GM12801 (cell line): ENCODE data around the gene PEX14.

Experiments used
- TF ChIP-seq, protein P1 (sequence below): IDR thresholded peaks from one replicate; pipeline ENCODE4 v1.5.1; 2011; ENCODE audit warnings: control low read depth; ENCODE audit not compliant: insufficient read length; ENCODE audit errors: extremely low read depth

The PEX14 gene

DNA sequence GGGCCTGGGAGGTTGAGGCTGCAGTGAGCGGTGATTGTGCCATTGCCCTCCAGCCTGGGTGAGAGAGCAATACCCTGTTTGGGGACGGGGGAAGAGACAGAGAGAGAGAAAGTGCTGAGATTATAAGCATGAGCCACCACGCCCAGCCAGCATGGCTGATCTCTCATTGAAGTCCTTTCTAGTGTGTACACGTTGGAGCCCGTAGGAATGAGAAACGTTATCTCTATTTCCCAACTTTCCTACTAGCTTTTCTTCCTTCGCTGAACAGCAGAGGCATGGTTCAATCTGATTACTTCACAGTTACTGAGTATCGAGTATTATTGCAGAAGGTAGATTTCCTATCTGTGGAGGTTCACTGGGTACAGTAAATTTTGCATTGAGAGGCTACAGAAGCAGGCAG lies 4.5 kb downstream of the PEX14 start:
- TF ChIP-seq, protein P1, sequence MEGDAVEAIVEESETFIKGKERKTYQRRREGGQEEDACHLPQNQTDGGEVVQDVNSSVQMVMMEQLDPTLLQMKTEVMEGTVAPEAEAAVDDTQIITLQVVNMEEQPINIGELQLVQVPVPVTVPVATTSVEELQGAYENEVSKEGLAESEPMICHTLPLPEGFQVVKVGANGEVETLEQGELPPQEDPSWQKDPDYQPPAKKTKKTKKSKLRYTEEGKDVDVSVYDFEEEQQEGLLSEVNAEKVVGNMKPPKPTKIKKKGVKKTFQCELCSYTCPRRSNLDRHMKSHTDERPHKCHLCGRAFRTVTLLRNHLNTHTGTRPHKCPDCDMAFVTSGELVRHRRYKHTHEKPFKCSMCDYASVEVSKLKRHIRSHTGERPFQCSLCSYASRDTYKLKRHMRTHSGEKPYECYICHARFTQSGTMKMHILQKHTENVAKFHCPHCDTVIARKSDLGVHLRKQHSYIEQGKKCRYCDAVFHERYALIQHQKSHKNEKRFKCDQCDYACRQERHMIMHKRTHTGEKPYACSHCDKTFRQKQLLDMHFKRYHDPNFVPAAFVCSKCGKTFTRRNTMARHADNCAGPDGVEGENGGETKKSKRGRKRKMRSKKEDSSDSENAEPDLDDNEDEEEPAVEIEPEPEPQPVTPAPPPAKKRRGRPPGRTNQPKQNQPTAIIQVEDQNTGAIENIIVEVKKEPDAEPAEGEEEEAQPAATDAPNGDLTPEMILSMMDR, result no peak

DNA sequence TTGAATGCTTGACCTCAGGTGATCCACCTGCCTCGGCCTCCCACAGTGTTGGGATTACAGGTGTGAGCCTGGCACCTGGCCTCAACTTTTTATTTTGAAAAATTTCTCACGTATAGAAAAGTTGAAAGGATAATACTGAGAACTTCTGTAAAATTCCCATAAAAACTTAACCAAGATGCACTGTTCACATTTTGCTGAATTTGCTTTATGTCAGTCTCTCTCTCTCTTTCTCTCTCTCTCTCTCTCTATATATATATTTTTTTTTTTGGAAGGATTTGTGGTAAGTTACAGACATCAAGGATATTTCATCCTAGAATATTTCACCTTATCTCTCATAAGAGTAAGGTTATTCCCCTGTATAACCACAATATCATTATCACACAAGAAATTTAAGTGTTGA lies 5.9 kb downstream of the PEX14 start:
- TF ChIP-seq, protein P1, result no peak

DNA sequence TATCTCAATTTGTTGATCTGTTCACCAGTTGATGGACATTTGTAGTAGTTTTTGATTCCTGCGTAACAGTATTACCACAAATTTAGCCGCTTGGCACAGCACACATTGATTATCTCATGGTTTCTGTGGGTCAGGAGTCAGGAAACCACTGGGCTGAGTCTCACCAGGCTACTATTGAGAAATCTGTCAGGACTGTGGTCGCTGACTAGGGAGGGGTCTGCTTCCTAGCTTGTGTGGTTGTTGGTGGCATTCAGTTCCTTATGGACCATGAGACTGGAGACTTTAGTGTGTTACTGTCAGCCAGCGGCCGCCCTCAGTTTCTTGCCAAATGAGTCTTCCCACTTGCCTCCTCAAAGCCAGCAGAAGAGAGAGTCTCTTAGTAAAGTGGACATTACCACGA lies 9.8 kb downstream of the PEX14 start:
- TF ChIP-seq, protein P1, result no peak

DNA sequence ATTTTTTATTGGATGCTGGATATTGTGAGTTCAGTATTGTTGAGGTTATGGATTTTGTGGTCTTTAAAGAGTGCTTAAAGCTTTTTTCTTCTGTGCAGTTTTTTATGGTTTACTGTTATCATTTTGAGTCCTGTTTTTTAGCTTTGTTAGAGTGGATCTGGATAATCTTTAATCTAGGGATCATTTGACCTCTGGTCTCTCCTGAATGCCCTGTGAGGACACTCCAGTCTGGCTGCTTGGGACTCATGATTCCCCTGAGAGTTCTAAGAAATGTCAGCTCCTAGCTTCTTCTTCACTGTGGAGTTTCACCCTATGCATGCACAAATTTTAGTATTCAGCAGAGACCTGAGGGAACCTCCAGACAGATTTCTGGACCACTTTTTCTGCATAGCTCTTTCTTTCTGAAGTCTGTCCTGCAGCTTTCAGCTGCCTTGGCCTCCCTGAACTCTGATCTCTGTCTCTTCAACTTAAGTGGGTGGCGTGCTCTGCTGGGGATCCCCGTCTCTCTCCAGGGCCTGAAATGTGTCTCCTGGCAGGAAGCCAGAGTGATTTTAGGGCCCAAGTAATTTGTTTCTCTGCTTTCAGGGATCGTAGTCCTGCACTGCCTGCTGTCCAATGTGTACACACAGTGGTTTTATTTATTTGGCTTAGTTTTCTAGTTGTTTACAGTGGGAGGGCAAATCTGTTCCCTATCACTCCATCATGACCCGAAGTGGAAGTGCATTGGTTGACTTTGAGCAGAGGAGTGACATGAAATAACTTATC lies 14.7 kb downstream of the PEX14 start:
- TF ChIP-seq, protein P1, result no peak

DNA sequence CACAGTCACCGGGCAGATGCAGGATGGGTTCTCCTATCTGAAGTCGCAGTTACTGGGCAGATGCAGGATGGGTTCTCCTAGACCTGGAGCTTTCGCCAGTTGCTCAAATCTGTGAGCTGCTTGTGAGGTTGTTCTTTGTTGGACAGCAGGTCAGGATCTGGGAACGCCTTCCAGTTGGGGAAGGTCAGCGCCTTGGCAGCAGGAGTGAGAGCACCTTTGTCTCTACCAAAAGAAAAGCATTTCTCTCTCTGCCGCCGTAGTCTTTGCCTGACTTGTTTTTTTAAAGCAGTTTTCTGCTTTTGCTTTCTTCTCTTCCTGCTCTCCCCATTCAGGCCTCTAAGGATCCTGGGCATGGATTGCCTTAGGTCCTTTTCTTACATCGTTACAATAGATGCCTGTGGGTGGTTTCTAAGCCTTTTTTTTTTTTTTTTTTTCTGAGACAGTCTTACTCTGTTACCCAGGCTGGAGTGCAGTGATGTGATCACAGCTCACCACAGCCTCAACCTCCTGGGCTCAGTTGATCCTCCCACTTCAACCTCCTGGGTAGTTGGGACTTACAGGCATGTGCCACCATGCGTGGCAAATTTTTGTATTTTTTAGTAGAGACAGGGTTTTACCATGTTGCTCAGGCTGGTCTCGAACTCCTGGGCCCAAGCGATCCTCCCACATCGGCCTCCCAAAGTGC lies 15.7 kb downstream of the PEX14 start:
- TF ChIP-seq, protein P1, result no peak

DNA sequence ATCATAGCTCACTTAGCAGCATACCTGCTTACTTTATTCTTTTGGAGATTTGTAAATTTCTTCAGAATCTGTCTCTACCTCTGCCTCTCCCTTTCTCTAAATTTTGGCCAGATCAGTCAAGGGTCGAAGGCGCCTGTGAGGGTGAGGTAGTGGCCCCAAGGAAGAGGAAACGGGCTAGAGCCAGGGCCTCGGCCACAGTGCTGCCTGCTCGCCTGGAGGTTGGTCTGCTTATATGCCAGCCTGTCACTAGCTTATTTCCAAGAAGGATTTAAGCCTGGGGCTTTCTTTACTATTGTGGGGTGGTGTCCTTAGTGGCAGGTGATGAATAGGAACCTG lies 19.6 kb downstream of the PEX14 start:
- TF ChIP-seq, protein P1, result no peak

DNA sequence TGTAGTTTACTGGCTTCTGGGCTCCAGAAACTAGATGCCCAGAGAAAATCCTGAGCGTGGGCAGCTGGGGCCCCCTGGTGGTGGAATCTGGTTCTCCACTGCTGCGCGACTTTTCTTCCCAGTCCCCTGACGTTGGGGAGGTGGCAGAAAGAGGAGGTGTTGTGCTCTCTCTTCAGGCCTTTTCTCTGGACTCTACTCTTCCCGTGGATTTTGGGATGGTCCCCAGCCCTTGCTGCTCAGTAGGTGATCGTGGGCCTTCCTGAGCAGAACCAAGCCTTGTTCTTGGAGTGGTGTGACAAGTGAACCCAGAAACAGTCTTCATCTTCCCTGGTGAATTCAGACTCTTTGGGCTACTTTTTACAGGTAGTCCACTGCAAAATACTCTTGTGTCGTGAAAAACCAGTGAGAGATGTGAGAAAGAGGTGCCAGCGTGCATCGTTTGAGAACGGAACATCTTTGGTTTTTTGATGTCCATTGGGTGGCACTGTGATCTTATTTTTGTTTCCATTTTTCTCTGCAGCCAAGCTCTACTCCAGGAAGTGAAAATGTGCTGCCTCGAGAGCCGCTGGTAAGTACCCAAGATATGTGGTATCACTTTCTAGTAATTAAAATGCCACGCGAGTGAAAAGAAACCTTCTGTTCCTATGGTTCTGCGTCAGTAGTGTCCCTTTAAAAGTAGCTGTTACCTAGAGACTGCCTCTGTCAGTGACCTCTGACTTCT lies 20.2 kb downstream of the PEX14 start:
- TF ChIP-seq, protein P1, result no peak
